GM10248 (cell line): ENCODE results near the gene TSR1.

ENCODE experiments used
- CTCF ChIA-PET: fragments of 300-600 bp; sonication (Branson Sonifier 250); formaldehyde crosslinking; extraction: SDS; loops from one replicate; lab custom pipeline; 2021; ENCODE audit warnings: antibody characterized with exemption; lab: Yijun Ruan, JAX
- POLR2A ChIA-PET: fragments of 350-650 bp; sonication (Branson Sonifier 250); formaldehyde crosslinking; extraction: SDS; loops from one replicate; lab custom pipeline; 2020; ENCODE audit warnings: antibody characterized with exemption; lab: Yijun Ruan, JAX
- DNase-seq: peaks from one replicate; pipeline ENCODE4 v3.0.0; 2012; ENCODE audit errors: extremely low spot score
- CTCF ChIP-seq: IDR thresholded peaks from 2 replicates; pipeline ENCODE4 v1.5.1; 2012; ENCODE audit warnings: mild to moderate bottlenecking, low read depth; ENCODE audit errors: extremely low read depth, missing control alignments, control extremely low read depth

Gene TSR1

DNA sequence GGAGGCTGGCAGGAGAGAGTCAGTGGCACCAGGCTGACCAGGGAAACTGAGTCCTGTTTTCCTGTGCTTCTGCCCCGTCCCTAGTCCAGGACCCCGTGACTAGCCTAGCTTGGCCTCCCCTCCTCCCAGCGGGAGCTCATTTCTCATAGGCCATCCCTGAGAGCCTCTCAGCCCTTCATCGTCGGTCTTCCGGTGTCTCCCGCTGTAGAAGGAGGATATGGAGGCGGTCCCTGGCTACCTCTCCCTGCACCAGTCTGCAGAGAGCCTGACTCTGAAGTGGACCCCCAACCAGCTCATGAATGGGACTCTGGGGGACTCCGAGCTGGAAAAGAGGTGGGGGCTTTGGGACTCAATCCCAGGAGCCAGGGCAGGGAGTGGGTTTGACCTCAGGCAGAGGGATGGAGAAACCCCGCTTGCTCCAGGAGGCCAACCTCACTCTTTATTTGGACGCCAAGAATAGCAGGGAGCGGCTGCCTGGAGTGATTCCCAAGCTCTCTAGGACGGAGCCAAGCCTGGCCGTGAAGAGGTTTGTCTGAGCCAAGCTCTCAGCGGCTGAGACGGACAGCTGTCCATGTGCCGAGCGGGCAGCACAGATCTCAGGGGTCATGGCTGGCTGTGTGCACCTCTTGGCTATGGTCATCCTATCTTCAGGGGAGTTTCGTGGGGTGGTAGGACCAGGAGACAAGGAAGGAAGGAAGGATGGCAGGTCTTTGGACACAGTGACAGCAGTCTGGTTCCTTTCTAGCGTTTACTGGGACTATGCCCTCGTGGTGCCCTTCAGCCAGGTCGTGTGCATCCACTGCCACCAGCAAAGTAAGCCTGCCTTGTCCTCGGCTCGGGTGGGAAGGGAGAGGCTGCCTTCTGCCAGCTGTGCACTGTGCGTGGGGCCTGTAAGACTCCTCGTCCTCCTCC is 27.9 kb upstream of the TSR1 start:
- no peak for TF ChIP-seq CTCF
- CTCF ChIA-PET = interaction anchor here (1.1 to 4.7 kb wide), 4 partner anchors 11 to 52 kb away, joined by 4 to 32 read pairs (median 14); no protein-coding TSS in a partner anchor
- no peak for DNase-seq
- POLR2A ChIA-PET = no interaction called here

- ChIA-PET CTCF (interaction anchor here (1.1 to 4.2 kb wide), 3 partner anchors 10 to 53 kb away, joined by 4 to 32 read pairs (median 5); no protein-coding TSS in a partner anchor), POLR2A (no interaction called here)
- DNase-seq = no peak
- no peak for TF ChIP-seq CTCF
Observed at GRCh38 chr17:2363318-2363717, 27.1 kb upstream of the TSR1 start.

GRCh38 chr17:2362881-2363280 is 26.6 kb upstream of the TSR1 start:
- TF ChIP-seq CTCF = no peak
- ChIA-PET POLR2A (no interaction called here), CTCF (interaction anchor here (1.1 to 4.2 kb wide), 3 partner anchors 10 to 53 kb away, joined by 4 to 32 read pairs (median 5); no protein-coding TSS in a partner anchor)
- no peak for DNase-seq

DNA sequence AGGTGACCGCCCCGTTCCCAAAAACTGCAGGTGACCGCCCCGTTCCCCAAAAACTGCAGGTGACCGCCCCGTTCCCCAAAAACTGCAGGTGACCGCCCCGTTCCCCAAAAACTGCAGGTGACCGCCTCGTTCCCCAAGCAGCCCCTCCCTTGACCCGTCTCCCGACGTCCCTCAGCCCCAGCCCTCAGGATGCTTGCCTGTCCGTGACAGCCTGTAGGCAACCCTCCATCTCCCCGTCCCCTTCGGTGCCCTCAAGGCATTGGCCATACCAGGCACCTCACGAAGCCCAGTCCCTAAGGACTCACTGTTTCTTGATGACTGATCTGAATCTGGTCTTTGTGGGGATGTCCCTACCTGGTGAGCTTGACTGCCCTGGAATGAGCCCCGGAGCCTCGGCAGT is 26.2 kb upstream of the TSR1 start:
- ChIA-PET POLR2A (no interaction called here), CTCF (interaction anchor here (1.6 to 1.7 kb wide), 2 partner anchors 9 to 304 kb away, joined by 4 to 5 read pairs; no protein-coding TSS in a partner anchor)
- no peak for DNase-seq
- TF ChIP-seq CTCF = no peak

DNA sequence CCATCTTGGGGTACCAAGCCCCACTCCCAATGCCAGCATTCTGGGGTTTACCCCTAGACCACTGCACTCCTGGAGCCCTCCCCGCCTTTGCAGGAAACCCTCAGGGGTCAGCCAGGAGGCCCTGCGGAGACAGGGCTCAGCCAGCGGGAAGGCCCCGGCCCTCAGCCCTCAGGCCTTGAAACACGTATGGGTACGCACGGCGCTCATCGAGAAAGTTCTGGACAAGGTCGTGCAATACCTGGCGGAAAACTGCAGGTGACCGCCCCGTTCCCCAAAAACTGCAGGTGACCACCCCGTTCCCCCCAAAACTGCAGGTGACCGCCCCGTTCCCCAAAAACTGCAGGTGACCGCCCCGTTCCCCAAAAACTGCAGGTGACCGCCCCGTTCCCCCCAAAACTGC is 25.8 kb upstream of the TSR1 start:
- ChIA-PET CTCF (interaction anchor here (1.4 to 2.8 kb wide), 5 partner anchors 9 to 304 kb away, joined by 4 to 23 read pairs (median 7); no protein-coding TSS in a partner anchor), POLR2A (no interaction called here)

More for the DNA sequence above, 25.8 kb upstream of the TSR1 start:
- DNase-seq = no peak
- no peak for TF ChIP-seq CTCF
